ENCODE measurements around the gene MEGF8. TPM values are rescaled to one million over a fixed set of nuclear protein-coding genes. Genes with fewer than 3 reads are reported as not detected.

The MEGF8 gene
- polyA plus RNA-seq, 1 donor from 2014 or later: 0.90 TPM

DNA sequence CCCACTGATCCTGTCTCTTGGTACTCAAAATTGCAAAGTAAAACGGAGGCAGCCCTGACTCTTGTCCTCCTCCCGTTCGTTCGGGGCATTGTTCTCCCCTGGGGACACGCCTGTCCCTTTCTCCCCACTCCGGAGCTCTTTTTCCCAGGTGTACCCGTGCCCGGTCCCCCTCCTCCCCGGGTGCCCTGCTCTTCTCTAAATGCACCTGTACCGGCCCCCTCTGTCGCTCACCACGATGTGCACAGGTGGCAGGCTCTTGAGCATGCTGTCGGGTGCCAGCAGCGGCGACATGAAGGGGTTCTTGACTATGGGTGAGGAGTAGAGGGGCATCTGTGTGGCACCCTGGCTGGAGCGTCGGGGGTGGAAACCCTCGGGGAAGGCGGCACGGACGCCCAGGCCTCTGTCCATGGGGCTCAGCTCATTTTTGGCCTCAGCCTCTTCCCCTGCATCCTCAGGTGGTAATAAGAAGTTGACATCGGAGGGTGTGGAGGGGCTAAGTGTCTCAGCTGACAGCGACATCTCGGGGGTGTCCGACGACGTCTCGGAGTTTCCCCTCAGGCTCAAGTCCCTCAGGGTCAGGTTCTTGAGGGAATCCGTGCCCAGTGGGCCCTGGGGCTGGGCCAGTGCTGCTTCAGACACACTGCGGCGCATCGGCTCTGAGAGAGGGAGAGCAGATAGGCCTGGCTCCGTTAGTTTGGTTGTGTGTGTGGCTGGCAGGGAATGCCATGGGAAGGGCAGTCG, 77.1 kb downstream of the MEGF8 start:
- Mint-ChIP-seq H3K27me3 (no peaks in the 10 kb centered on the region), H3K4me3 (peak overlapping the region; percentile 84 to 90 (median 89)), H3K36me3 (peaks cover 6% of the 10 kb centered on the region), H3K9me3 (no peaks in the 10 kb centered on the region), H3K4me1 (peaks cover 14 to 18% (median 18%) of the 10 kb centered on the region in 3 donors), H3K27ac (peak overlapping the region in 2 of 3 donors; percentile 80 to 86)

DNA sequence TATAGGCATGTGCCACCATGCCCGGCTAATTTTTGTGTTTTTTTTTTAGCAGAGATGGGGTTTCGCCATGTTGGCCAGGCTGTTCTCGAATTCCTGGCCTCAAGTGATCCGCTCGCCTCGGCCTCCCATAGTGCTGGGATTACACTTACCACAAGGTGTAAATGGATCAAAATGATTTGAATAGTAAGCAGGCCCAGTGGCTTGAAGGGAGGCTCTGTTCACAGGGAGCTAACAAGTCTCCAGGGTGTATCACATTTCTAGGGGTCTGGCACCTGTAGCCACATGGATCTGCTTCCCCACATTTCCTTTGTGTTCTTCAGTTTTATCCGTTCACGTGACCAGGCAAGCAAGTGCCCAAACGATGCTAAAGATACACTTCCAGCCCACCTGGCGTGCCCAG, 78.2 kb downstream of the MEGF8 start:
- peak overlapping the region in 3 of 4 donors; percentile 30 to 88 (median 58) for H3K4me3 Mint-ChIP-seq

DNA sequence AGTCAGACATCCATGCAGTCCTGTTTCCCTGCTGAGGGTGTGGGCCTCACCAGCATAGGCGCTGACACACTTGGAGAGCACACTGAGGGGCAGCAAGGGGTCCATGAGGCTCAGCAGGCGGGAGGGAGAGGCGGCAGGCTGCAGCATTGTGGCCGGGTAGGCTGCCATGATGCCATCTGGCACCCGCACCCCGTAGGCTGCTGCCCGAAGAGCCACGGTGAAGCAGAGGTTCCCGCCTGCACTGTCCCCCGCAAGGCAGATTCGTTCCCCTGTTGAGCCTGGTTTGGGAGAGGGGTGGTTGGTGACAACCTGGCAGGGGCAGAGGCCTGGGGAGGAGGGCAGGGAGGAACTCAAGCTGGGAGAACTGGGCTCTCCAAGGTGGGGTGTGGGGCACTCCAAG, 80.7 kb downstream of the MEGF8 start:
- Mint-ChIP-seq H3K9me3 (no peaks in the 10 kb centered on the region), H3K27ac (no peak overlapping the region), H3K4me3 (no peak overlapping the region), H3K4me1 (peaks cover 2 to 5% (median 4%) of the 10 kb centered on the region in 3 donors), H3K36me3 (peaks cover 2% of the 10 kb centered on the region), H3K27me3 (no peaks in the 10 kb centered on the region)

More for the DNA sequence above, 78.2 kb downstream of the MEGF8 start:
- Mint-ChIP-seq H3K4me1 (peaks cover 13 to 14% (median 14%) of the 10 kb centered on the region in 3 donors), H3K9me3 (no peaks in the 10 kb centered on the region), H3K36me3 (peaks cover 4% of the 10 kb centered on the region), H3K27ac (no peak overlapping the region), H3K27me3 (no peaks in the 10 kb centered on the region)

DNA sequence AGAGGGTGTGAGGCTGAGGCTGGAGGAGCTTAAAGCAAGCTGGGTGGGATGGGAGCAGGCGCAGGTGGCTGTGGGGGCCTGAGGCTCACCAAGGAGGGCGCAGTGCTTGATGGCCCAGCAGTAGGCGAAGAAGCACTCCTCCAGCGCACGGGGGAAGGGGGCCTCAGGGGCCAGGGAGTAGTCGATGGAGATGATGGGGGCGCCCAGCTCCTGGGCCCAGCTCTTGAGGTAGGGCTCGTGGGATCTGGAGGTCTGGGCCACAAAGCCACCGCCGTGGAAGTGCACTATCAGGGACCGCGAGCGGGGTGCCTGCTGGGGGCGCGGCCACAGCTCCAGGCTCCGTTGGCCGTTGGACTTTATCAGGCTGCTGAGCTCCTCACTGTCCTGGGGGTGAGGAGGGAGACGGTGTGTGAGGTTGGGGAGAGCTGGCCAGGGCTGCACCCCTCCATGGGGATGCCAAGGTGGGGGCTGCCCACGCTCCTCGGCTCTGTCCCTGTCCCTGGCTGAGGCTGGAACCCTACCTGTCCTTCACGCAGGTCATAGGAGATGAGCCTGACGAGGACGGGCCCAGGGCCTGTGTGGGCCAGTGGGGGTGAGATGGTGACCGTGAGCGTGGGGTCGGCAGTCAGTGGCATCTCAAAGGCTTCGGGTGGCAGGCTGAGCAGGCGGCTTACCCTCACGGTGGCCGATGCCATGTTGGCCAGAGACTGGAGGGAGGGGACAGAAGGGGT, 81.8 kb downstream of the MEGF8 start:
- no peaks in the 10 kb centered on the region for H3K27me3 Mint-ChIP-seq
- no peak overlapping the region for H3K4me3 Mint-ChIP-seq
- no peaks in the 10 kb centered on the region for H3K9me3 Mint-ChIP-seq
- no peak overlapping the region for H3K27ac Mint-ChIP-seq
- H3K4me1 Mint-ChIP-seq: peaks cover 0 to 4% (median 2%) of the 10 kb centered on the region in 3 donors
- peaks cover 2% of the 10 kb centered on the region for H3K36me3 Mint-ChIP-seq

DNA sequence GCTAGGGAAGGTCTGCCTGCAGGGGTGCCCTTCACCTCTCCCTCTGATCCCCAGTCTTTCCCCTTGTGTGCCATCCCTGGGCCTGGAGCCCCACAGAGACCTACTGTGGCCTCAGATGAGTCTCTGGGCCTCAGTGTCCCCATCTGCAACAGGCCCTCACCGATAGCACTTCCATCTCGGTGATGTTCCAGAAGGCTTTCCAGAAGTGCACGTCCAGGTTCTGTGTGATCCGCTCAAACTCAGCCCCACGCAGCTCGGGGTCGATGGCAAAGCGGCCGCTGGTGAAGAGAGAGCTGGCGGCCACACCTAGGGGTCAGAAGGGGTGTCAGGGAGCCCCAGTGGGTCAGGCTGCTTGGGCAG, 82.4 kb downstream of the MEGF8 start:
- no peak overlapping the region for H3K4me3 Mint-ChIP-seq
- no peak overlapping the region for H3K27ac Mint-ChIP-seq
- H3K4me1 Mint-ChIP-seq: peaks cover 0 to 2% (median 2%) of the 10 kb centered on the region in 3 donors
- no peaks in the 10 kb centered on the region for H3K27me3 Mint-ChIP-seq
- H3K9me3 Mint-ChIP-seq: no peaks in the 10 kb centered on the region
- H3K36me3 Mint-ChIP-seq: peaks cover 2% of the 10 kb centered on the region

DNA sequence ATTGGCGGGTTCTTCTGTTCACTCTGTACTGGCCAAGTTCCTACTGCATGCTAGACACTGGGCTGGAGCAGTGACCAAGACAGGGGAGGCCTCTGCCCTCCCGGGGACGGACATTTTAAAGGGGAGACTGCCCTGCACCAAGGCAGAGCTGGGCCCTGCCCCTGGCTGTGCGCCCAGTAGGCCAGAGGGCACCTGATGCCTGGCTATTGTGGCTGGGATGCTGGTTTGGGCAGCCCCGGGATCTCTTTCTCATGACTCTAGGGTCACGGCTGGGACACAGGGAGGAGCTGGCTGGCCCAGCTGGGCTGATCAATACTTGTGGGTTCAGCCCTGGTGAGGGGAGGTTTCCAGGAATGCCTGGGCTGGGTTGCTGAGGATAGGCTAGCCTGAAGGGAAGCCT, 84.0 kb downstream of the MEGF8 start:
- Mint-ChIP-seq H3K27me3 (no peaks in the 10 kb centered on the region), H3K9me3 (no peaks in the 10 kb centered on the region), H3K4me3 (no peak overlapping the region), H3K4me1 (peaks cover 0 to 4% (median 2%) of the 10 kb centered on the region in 3 donors), H3K36me3 (no peaks in the 10 kb centered on the region), H3K27ac (no peak overlapping the region)

DNA sequence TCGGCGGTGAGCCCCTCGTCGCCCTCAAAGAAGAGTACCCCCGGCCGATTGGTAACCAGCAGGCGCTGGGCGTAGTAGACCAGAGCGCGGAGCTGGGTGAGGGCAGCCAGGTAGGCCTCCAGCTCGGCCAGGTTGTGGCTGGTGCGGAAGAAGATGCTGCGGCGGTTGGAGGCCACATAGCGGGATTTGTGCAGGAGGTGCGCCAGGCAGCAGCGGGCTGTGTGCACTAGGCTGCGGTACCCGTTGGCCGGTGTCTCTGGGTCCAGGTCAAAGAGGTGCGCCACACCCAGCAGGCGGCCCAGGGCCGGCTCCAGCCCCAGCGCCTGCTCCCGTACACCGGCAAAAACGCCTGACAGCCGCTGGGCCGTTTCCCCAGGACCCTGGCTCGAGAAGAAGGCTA, 84.9 kb downstream of the MEGF8 start:
- H3K4me3 Mint-ChIP-seq: no peak overlapping the region
- no peaks in the 10 kb centered on the region for H3K9me3 Mint-ChIP-seq
- no peaks in the 10 kb centered on the region for H3K27me3 Mint-ChIP-seq
- peaks cover 0 to 4% (median 2%) of the 10 kb centered on the region in 3 donors for H3K4me1 Mint-ChIP-seq
- no peak overlapping the region for H3K27ac Mint-ChIP-seq
- H3K36me3 Mint-ChIP-seq: no peaks in the 10 kb centered on the region

DNA sequence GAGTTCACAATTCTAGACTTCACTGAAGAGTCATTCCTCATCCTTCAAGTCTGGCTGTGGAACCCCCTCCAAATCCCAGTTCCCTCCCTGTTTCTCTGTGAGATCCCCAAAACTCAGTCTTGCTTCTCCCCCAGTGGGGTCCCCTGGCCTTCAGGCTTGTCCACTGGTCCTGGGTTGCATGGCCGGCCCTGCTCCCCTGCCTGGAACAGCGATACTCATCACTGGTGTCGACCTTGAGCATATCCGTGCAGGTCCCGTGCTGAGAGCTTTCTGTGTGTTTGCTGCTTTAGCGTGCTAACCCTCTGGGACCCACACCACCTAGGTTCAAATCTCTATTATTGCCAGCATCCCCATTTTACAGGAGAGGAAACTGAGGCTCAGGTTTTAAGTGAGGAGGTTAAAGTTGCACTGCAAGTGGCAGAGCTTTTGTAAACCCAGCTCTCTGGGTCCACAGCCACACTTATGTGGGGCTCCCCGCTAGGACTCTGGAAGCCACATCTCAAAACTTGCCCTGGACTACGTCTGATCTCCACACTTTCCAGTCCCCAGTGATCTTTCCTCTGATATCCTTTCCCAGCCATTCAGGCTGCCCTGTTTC, 86.2 kb downstream of the MEGF8 start:
- Mint-ChIP-seq H3K9me3 (no peaks in the 10 kb centered on the region), H3K36me3 (no peaks in the 10 kb centered on the region), H3K27ac (no peak overlapping the region), H3K27me3 (no peaks in the 10 kb centered on the region), H3K4me3 (no peak overlapping the region), H3K4me1 (peaks cover 0 to 4% (median 2%) of the 10 kb centered on the region in 3 donors)

DNA sequence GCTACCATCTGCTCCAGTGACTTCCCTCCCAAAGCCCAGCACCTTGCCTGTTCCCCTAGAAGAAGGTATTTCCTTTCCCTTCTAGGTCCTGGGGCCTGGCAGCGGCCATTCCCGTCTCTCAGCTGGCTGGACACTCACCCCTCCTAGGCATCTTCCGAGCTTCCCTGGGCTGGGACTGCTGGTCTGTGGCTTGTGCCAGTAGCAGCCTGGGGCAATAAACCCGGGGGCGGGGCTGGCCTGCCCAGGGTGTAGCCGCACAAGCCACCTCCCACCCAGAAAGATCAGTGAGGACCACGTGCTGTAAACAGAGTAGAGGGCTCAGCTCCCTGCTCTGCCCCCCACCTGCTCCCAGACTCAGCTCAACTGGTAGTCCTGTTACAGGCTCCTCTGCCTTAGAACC, 86.8 kb downstream of the MEGF8 start:
- no peak overlapping the region for H3K4me3 Mint-ChIP-seq
- H3K27me3 Mint-ChIP-seq: no peaks in the 10 kb centered on the region
- no peak overlapping the region for H3K27ac Mint-ChIP-seq
- peaks cover 0 to 4% (median 2%) of the 10 kb centered on the region in 3 donors for H3K4me1 Mint-ChIP-seq
- no peaks in the 10 kb centered on the region for H3K36me3 Mint-ChIP-seq
- H3K9me3 Mint-ChIP-seq: no peaks in the 10 kb centered on the region

DNA sequence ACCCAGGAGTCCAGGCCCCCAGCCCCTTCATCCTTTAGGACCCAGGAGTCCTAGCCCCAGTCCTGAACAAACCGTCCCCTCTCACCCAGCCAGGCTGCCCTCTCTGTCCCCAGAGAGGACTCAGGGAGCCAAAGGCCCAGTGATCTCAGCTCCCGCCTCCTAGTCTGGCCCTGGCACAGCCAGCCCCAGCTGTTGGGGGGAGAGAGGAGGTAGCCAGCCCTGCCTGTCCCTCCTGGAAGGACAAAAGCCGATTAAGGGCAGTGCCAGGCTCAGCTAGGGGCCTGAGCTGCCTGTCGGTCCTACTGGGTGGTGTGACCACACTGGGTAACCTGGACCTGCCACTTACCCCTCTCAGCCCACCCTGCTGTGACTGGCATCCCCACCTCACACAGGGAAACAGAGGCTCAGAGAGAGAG, 87.2 kb downstream of the MEGF8 start:
- H3K9me3 Mint-ChIP-seq: no peaks in the 10 kb centered on the region
- H3K36me3 Mint-ChIP-seq: no peaks in the 10 kb centered on the region
- H3K27ac Mint-ChIP-seq: no peak overlapping the region
- peaks cover 0 to 4% (median 2%) of the 10 kb centered on the region in 3 donors for H3K4me1 Mint-ChIP-seq
- H3K27me3 Mint-ChIP-seq: no peaks in the 10 kb centered on the region
- H3K4me3 Mint-ChIP-seq: no peak overlapping the region

DNA sequence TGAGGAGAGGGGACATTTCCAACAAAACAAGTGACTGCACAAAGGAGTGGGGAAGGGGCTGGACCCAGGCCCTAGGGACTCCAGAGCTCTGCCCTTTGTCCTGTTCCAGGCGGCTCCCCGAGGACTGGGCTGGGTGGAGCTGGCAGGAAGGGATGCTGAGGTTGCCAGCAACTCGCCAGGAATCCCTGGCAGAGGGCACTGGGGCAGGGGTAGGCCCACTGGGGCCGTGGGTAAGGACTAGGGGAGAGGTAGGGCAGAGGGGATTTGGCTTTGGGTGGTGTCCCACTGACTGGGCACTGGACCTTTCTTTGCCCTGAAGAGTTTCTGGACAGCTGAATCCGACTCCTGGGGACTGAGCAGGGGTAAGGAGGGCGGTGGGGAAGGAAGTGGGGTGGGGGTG, 93.9 kb downstream of the MEGF8 start:
- H3K36me3 Mint-ChIP-seq: no peaks in the 10 kb centered on the region
- H3K9me3 Mint-ChIP-seq: no peaks in the 10 kb centered on the region
- no peak overlapping the region for H3K27ac Mint-ChIP-seq
- H3K27me3 Mint-ChIP-seq: no peaks in the 10 kb centered on the region
- H3K4me3 Mint-ChIP-seq: no peak overlapping the region
- H3K4me1 Mint-ChIP-seq: peaks cover 20 to 35% (median 29%) of the 10 kb centered on the region in 3 donors

DNA sequence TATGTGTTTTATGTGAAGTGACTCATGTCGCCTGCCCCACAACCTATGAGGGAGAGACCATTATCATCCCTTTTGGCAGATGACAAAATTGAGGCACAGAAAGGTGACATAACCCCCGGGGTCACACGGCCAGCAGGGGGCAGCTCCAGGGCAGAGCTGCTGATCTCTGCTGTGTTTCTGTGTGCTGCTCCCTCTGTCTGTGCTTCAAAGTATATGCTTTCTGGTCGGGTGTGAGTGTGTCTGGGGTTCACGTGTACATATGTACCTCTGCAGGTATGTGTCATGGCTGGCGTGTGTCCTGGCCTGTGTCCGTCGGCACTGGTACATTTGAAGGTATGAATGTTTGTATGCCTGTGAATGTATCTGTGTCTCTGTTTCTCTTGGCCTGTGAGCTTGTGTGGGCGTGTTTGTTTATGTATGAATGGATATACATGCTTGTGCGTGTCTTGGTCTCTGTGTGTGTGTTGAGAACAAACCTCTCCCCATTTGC, 94.7 kb downstream of the MEGF8 start:
- Mint-ChIP-seq H3K27me3 (no peaks in the 10 kb centered on the region), H3K4me1 (peaks cover 20 to 36% (median 28%) of the 10 kb centered on the region in 3 donors), H3K9me3 (no peaks in the 10 kb centered on the region), H3K27ac (peak overlapping the region; percentile 8 to 81 (median 51)), H3K4me3 (peak overlapping the region; percentile 55 to 74 (median 64)), H3K36me3 (no peaks in the 10 kb centered on the region)

DNA sequence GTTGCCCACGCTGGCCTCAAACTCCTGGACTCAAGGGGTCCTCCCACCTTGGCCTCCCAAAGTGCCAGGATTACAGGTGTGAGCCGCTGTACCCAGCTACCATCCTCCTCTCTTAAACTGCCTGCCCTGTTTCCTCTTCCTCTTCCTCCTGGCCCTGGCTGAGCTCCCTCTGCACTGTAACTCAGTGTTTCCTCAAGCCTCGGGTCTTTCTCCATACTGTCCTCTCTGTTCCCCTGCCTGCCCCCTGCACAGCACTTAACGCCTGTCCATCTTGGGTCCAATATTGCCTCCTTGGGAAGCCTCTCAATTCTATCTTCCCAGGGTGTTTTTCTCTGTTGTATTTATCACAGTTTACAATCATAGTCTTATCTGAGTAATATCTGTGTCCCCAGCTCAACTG, 95.7 kb downstream of the MEGF8 start:
- H3K4me3 Mint-ChIP-seq: peak overlapping the region in 2 of 4 donors; percentile 27 to 100
- peak overlapping the region; percentile 74 to 86 (median 81) for H3K27ac Mint-ChIP-seq
- no peaks in the 10 kb centered on the region for H3K36me3 Mint-ChIP-seq
- no peaks in the 10 kb centered on the region for H3K9me3 Mint-ChIP-seq
- H3K4me1 Mint-ChIP-seq: peaks cover 20 to 36% (median 28%) of the 10 kb centered on the region in 3 donors
- H3K27me3 Mint-ChIP-seq: no peaks in the 10 kb centered on the region

DNA sequence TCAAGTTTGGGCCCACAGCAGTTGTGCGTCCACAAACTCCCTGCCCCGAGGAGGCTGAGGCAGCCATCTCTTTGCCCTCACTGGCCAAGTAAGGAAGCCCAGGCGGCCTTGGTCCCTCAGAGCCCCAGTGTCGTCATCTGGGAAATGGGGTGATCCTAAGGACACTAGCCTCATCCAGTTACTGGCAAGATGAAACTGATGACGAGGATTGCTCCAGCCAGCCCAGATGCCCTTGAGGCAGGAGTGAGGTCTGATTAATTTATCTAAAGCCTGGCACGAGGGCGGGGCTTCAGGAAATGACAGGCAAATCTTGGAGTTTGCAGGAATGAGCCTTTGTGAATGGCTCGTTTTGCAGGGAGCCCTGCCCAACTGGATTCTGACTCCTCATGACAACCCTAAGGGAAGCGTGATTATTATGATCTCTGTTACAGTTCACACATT, 96.2 kb downstream of the MEGF8 start:
- peak overlapping the region; percentile 81 to 96 (median 86) for H3K27ac Mint-ChIP-seq
- H3K4me1 Mint-ChIP-seq: peaks cover 20 to 36% (median 28%) of the 10 kb centered on the region in 3 donors
- peak overlapping the region; percentile 3 to 100 (median 86) for H3K4me3 Mint-ChIP-seq
- H3K9me3 Mint-ChIP-seq: no peaks in the 10 kb centered on the region
- no peaks in the 10 kb centered on the region for H3K27me3 Mint-ChIP-seq
- no peaks in the 10 kb centered on the region for H3K36me3 Mint-ChIP-seq

Data from IgD-negative memory B cell (primary cell).